C4-2B (cell line): ENCODE measurements around the gene F7.

Experiments used
- ZFX ChIP-seq: fragments of 450-650 bp; IDR thresholded peaks from 2 replicates; pipeline ENCODE4 v1.6.1; 2017
- TF ChIP-seq, protein P1 (sequence below): fragments of 450-650 bp; conservative IDR thresholded peaks from 2 replicates; pipeline ENCODE4 v1.5.1; 2017; ENCODE audit warnings: mild to moderate bottlenecking

DNA sequence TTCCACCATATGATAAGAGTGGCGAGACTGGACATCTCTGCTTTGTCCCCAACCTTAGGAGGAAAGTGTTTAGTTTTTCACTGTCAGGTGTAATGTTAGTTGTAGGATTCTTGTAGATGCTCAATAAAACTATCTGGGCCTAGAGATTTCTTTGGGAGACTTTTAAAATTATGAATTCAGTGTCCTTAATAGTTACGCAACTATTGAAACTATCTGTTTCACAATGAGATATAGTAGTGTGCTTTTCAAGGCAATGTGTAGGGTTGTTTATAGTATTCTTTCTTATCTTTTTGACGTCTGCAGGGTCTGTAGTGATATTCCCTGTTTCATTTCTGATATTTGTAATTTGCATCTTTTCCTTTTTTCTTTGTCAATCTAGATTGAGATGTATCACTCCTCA, 33.2 kb upstream of the F7 start:
- TF ChIP-seq, protein P1, sequence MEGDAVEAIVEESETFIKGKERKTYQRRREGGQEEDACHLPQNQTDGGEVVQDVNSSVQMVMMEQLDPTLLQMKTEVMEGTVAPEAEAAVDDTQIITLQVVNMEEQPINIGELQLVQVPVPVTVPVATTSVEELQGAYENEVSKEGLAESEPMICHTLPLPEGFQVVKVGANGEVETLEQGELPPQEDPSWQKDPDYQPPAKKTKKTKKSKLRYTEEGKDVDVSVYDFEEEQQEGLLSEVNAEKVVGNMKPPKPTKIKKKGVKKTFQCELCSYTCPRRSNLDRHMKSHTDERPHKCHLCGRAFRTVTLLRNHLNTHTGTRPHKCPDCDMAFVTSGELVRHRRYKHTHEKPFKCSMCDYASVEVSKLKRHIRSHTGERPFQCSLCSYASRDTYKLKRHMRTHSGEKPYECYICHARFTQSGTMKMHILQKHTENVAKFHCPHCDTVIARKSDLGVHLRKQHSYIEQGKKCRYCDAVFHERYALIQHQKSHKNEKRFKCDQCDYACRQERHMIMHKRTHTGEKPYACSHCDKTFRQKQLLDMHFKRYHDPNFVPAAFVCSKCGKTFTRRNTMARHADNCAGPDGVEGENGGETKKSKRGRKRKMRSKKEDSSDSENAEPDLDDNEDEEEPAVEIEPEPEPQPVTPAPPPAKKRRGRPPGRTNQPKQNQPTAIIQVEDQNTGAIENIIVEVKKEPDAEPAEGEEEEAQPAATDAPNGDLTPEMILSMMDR = no peak
- no peak for TF ChIP-seq ZFX
